WTC11 (cell line): ENCODE measurements around the gene ZNF717. TPM values are rescaled to one million over a fixed set of nuclear protein-coding genes. Genes with fewer than 3 reads are reported as not detected.

Source experiments
- ATAC-seq: fragments of 200-7000 bp; cut with Tn5 transposase; 2 replicates; pipeline ENCODE4 v1.10.0; 2021; ENCODE audit warnings: mild to moderate bottlenecking, moderate library complexity
- CTCF ChIA-PET: fragments of 300-600 bp; sonication (Branson Sonifier 250); formaldehyde crosslinking; loops from one replicate; lab custom pipeline; 2021; ENCODE audit warnings: antibody characterized with exemption; lab: Charles Lee
- POLR2A ChIA-PET: fragments of 350-600 bp; sonication (Branson Sonifier 250); formaldehyde crosslinking; loops from one replicate; lab custom pipeline; 2021; ENCODE audit warnings: antibody characterized with exemption; lab: Charles Lee
- DNase-seq: peaks from one replicate; pipeline ENCODE4 v3.0.0; 2021; ENCODE audit warnings: low spot score
- H3K27ac Mint-ChIP-seq: 2 replicates; pipeline ENCODE4 v1.8.0; 2021; ENCODE audit warnings: mixed read lengths
- H3K27me3 Mint-ChIP-seq: 2 replicates; pipeline ENCODE4 v1.8.0; 2021; ENCODE audit warnings: low read depth, mild to moderate bottlenecking, moderate library complexity, mixed read lengths
- H3K36me3 Mint-ChIP-seq: 2 replicates; pipeline ENCODE4 v1.8.0; 2021; ENCODE audit warnings: mixed read lengths
- H3K4me1 Mint-ChIP-seq: 2 replicates; pipeline ENCODE4 v1.8.0; 2022; ENCODE audit warnings: mixed read lengths
- H3K4me3 Mint-ChIP-seq: 2 replicates; pipeline ENCODE4 v1.8.0; 2021; ENCODE audit warnings: mild to moderate bottlenecking, moderate library complexity, mixed read lengths
- H3K9me3 Mint-ChIP-seq: 2 replicates; pipeline ENCODE4 v1.8.0; 2021; ENCODE audit warnings: mixed read lengths
- ATF2 ChIP-seq: sonication (generic); formaldehyde crosslinking; IDR thresholded peaks from 2 replicates; pipeline ENCODE4 v1.8.1; 2022; ENCODE audit warnings: low read depth, missing genetic modification reagents, borderline replicate concordance
- CREM ChIP-seq: sonication (generic); formaldehyde crosslinking; IDR thresholded peaks from 2 replicates; pipeline ENCODE4 v1.8.1; 2022; ENCODE audit warnings: mild to moderate bottlenecking, missing genetic modification reagents, moderate library complexity
- JUN ChIP-seq: sonication (generic); formaldehyde crosslinking; IDR thresholded peaks from 2 replicates; pipeline ENCODE4 v1.8.0; 2023; ENCODE audit warnings: mild to moderate bottlenecking, missing genetic modification reagents
- PRRX2 ChIP-seq: fragments of 250-450 bp; sonication (Bioruptor Pico); IDR thresholded peaks from 2 replicates; pipeline ENCODE4 v1.8.0; 2021; ENCODE audit warnings: mild to moderate bottlenecking
- RORB ChIP-seq: fragments of 250-450 bp; sonication (Bioruptor Pico); IDR thresholded peaks from 2 replicates; pipeline ENCODE4 v1.9.0; 2021; ENCODE audit warnings: mild to moderate bottlenecking
- TEAD1 ChIP-seq: sonication (generic); formaldehyde crosslinking; IDR thresholded peaks from 2 replicates; pipeline ENCODE4 v1.8.0; 2022; ENCODE audit warnings: mild to moderate bottlenecking, missing genetic modification reagents
- TP53 ChIP-seq: sonication (generic); formaldehyde crosslinking; IDR thresholded peaks from 2 replicates; pipeline ENCODE4 v1.8.1; 2023; ENCODE audit warnings: mild to moderate bottlenecking, missing genetic modification reagents
- ZNF423 ChIP-seq: fragments of 250-450 bp; sonication (Bioruptor Pico); IDR thresholded peaks from 2 replicates; pipeline ENCODE4 v2.1.2; 2022; ENCODE audit warnings: mild to moderate bottlenecking, moderate library complexity
- total RNA-seq: library from RNA; stranded (reverse); gene quantifications from 3 replicates; pipeline ENCODE4 v1.2.3, GENCODE V29; 2021
- TF ChIP-seq, protein P1 (sequence below): sonication (generic); formaldehyde crosslinking; IDR thresholded peaks from 2 replicates; pipeline ENCODE4 v1.8.0; 2022; ENCODE audit warnings: missing genetic modification reagents
- TF ChIP-seq, protein P2 (sequence below): fragments of 250-450 bp; sonication (Bioruptor Pico); IDR thresholded peaks from 2 replicates; pipeline ENCODE4 v1.9.0; 2021; ENCODE audit warnings: mild to moderate bottlenecking, borderline replicate concordance
- TF ChIP-seq, protein P3 (sequence below): sonication (generic); formaldehyde crosslinking; IDR thresholded peaks from 2 replicates; pipeline ENCODE4 v1.8.1; 2023; ENCODE audit warnings: mild to moderate bottlenecking, moderate library complexity, missing genetic modification reagents
- TF ChIP-seq, protein P4 (sequence below): fragments of 250-450 bp; sonication (Bioruptor Pico); IDR thresholded peaks from 2 replicates; pipeline ENCODE4 v1.9.0; 2021; ENCODE audit warnings: mild to moderate bottlenecking
- TF ChIP-seq, protein P5 (sequence below): sonication (generic); formaldehyde crosslinking; IDR thresholded peaks from 2 replicates; pipeline ENCODE4 v1.8.1; 2023; ENCODE audit warnings: mild to moderate bottlenecking, missing genetic modification reagents, moderate library complexity

ZNF717 gene
- total RNA-seq, 1 experiment from 2014 or later, result 35.4 TPM

DNA sequence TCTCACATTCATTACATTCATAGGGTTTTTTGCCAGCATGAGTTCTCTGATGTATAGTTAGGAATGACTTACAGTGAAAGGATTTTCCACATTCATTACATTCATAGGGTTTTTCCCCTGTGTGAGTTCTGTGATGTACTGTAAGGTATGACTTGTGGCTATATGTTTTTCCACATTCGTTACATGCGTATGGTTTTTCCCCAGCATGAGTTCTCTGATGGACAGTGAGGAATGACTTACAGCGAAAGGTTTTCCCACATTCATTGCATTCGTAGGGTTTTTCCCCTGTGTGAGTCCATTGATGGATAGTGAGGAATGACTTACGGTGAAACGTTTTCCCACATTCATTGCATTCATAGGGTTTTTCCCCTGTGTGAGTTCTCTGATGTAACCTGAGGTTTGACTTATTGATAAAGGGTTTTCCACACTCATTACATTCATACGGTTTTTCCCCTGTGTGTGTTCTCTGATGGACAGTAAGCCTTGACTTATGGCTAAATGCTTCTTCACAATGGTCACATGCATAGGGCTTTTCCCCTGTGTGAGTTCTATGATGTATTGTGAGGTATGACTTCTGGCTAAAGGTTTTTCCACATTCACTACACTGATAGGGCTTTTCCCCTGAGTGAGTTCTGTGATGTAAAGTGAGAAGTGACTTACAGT lies 47.4 kb downstream of the ZNF717 start (continued):
- TF ChIP-seq, protein P1, sequence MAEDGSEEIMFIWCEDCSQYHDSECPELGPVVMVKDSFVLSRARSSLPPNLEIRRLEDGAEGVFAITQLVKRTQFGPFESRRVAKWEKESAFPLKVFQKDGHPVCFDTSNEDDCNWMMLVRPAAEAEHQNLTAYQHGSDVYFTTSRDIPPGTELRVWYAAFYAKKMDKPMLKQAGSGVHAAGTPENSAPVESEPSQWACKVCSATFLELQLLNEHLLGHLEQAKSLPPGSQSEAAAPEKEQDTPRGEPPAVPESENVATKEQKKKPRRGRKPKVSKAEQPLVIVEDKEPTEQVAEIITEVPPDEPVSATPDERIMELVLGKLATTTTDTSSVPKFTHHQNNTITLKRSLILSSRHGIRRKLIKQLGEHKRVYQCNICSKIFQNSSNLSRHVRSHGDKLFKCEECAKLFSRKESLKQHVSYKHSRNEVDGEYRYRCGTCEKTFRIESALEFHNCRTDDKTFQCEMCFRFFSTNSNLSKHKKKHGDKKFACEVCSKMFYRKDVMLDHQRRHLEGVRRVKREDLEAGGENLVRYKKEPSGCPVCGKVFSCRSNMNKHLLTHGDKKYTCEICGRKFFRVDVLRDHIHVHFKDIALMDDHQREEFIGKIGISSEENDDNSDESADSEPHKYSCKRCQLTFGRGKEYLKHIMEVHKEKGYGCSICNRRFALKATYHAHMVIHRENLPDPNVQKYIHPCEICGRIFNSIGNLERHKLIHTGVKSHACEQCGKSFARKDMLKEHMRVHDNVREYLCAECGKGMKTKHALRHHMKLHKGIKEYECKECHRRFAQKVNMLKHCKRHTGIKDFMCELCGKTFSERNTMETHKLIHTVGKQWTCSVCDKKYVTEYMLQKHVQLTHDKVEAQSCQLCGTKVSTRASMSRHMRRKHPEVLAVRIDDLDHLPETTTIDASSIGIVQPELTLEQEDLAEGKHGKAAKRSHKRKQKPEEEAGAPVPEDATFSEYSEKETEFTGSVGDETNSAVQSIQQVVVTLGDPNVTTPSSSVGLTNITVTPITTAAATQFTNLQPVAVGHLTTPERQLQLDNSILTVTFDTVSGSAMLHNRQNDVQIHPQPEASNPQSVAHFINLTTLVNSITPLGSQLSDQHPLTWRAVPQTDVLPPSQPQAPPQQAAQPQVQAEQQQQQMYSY (CRISPR knock-in tag), result no peak
- TF ChIP-seq ATF2 (no peak), JUN (CRISPR knock-in tag) (no peak), TEAD1 (CRISPR knock-in tag) (no peak)
- TF ChIP-seq, protein P2, sequence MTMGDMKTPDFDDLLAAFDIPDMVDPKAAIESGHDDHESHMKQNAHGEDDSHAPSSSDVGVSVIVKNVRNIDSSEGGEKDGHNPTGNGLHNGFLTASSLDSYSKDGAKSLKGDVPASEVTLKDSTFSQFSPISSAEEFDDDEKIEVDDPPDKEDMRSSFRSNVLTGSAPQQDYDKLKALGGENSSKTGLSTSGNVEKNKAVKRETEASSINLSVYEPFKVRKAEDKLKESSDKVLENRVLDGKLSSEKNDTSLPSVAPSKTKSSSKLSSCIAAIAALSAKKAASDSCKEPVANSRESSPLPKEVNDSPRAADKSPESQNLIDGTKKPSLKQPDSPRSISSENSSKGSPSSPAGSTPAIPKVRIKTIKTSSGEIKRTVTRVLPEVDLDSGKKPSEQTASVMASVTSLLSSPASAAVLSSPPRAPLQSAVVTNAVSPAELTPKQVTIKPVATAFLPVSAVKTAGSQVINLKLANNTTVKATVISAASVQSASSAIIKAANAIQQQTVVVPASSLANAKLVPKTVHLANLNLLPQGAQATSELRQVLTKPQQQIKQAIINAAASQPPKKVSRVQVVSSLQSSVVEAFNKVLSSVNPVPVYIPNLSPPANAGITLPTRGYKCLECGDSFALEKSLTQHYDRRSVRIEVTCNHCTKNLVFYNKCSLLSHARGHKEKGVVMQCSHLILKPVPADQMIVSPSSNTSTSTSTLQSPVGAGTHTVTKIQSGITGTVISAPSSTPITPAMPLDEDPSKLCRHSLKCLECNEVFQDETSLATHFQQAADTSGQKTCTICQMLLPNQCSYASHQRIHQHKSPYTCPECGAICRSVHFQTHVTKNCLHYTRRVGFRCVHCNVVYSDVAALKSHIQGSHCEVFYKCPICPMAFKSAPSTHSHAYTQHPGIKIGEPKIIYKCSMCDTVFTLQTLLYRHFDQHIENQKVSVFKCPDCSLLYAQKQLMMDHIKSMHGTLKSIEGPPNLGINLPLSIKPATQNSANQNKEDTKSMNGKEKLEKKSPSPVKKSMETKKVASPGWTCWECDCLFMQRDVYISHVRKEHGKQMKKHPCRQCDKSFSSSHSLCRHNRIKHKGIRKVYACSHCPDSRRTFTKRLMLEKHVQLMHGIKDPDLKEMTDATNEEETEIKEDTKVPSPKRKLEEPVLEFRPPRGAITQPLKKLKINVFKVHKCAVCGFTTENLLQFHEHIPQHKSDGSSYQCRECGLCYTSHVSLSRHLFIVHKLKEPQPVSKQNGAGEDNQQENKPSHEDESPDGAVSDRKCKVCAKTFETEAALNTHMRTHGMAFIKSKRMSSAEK (CRISPR knock-in tag), result no peak

DNA sequence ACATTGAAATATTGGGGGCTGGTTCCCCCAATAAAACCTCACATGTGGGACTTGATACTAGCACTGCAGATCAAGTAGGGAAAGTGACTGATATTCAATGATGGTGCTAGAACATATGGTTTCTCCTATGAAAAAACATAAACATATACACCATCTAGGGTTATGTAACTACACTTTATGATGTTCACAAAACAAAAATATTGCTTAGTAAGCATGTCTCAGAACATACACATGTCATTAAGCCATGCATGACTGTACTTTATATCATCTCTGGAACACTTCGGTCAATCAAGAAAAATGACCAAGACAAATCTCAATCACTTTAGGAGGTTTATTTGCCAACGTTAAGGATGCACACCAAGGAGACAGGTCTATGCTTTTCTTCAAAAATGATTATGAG lies 57.4 kb downstream of the ZNF717 start:
- Mint-ChIP-seq H3K9me3 (peaks cover 82% of the 10 kb centered on the region), H3K4me1 (peaks cover 6% of the 10 kb centered on the region)
- no peak for ATAC-seq
- TF ChIP-seq TEAD1 (CRISPR knock-in tag) (no peak), JUN (CRISPR knock-in tag) (no peak), RORB (CRISPR knock-in tag) (no peak), PRRX2 (no peak), ZNF423 (CRISPR knock-in tag) (no peak), CREM (no peak), TP53 (CRISPR knock-in tag) (no peak)
- TF ChIP-seq, protein P3, sequence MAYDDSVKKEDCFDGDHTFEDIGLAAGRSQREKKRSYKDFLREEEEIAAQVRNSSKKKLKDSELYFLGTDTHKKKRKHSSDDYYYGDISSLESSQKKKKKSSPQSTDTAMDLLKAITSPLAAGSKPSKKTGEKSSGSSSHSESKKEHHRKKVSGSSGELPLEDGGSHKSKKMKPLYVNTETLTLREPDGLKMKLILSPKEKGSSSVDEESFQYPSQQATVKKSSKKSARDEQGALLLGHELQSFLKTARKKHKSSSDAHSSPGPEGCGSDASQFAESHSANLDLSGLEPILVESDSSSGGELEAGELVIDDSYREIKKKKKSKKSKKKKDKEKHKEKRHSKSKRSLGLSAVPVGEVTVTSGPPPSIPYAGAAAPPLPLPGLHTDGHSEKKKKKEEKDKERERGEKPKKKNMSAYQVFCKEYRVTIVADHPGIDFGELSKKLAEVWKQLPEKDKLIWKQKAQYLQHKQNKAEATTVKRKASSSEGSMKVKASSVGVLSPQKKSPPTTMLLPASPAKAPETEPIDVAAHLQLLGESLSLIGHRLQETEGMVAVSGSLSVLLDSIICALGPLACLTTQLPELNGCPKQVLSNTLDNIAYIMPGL, result no peak
- TF ChIP-seq, protein P4, sequence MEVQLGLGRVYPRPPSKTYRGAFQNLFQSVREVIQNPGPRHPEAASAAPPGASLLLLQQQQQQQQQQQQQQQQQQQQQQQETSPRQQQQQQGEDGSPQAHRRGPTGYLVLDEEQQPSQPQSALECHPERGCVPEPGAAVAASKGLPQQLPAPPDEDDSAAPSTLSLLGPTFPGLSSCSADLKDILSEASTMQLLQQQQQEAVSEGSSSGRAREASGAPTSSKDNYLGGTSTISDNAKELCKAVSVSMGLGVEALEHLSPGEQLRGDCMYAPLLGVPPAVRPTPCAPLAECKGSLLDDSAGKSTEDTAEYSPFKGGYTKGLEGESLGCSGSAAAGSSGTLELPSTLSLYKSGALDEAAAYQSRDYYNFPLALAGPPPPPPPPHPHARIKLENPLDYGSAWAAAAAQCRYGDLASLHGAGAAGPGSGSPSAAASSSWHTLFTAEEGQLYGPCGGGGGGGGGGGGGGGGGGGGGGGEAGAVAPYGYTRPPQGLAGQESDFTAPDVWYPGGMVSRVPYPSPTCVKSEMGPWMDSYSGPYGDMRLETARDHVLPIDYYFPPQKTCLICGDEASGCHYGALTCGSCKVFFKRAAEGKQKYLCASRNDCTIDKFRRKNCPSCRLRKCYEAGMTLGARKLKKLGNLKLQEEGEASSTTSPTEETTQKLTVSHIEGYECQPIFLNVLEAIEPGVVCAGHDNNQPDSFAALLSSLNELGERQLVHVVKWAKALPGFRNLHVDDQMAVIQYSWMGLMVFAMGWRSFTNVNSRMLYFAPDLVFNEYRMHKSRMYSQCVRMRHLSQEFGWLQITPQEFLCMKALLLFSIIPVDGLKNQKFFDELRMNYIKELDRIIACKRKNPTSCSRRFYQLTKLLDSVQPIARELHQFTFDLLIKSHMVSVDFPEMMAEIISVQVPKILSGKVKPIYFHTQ, result no peak
- TF ChIP-seq, protein P5, sequence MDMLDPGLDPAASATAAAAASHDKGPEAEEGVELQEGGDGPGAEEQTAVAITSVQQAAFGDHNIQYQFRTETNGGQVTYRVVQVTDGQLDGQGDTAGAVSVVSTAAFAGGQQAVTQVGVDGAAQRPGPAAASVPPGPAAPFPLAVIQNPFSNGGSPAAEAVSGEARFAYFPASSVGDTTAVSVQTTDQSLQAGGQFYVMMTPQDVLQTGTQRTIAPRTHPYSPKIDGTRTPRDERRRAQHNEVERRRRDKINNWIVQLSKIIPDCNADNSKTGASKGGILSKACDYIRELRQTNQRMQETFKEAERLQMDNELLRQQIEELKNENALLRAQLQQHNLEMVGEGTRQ, result no peak
- TF ChIP-seq, all 79 proteins: peak for 0
- H3K27me3 Mint-ChIP-seq, result peaks cover 11% of the 10 kb centered on the region
- no peak overlapping the region for H3K4me3 Mint-ChIP-seq
- ChIA-PET CTCF (no interaction called here), POLR2A (no interaction called here)
- H3K36me3 Mint-ChIP-seq, result peaks cover 89% of the 10 kb centered on the region
- H3K27ac Mint-ChIP-seq, result no peak overlapping the region
- no peak for DNase-seq
